ENCODE measurements around the gene CCNL1.

Gene CCNL1

GRCh38 chr3:157151627-157152026 lies 8.3 kb downstream of the CCNL1 start:
- TF ChIP-seq CTCF (conservative IDR thresholded peaks at IDR 0.05; ENCODE audit: low read depth, low read length), result no peak
- no peak for DNase-seq (ENCODE audit: low read depth)
- H3K4me3 ChIP-seq (ENCODE audit: low read length), result no peak overlapping the region

- no peak for DNase-seq (ENCODE audit: low read depth)
- H3K4me3 ChIP-seq (ENCODE audit: low read length), result no peak overlapping the region
- TF ChIP-seq CTCF (conservative IDR thresholded peaks at IDR 0.05; ENCODE audit: low read depth, low read length), result no peak
These were observed 8.8 kb downstream of the CCNL1 start for GRCh38 chr3:157151151-157151550.

- TF ChIP-seq CTCF (conservative IDR thresholded peaks at IDR 0.05; ENCODE audit: low read depth, low read length), result no peak
- no peak for DNase-seq (ENCODE audit: low read depth)
- H3K4me3 ChIP-seq (ENCODE audit: low read length), result no peak overlapping the region
These were observed 10.7 kb downstream of the CCNL1 start for GRCh38 chr3:157149136-157149696.

- no peak for DNase-seq (ENCODE audit: low read depth)
- no peak overlapping the region for H3K4me3 ChIP-seq (ENCODE audit: low read length)
- no peak for TF ChIP-seq CTCF (conservative IDR thresholded peaks at IDR 0.05; ENCODE audit: low read depth, low read length)
These were observed 11.6 kb downstream of the CCNL1 start for GRCh38 chr3:157148196-157148889.

- no peak for TF ChIP-seq CTCF (conservative IDR thresholded peaks at IDR 0.05; ENCODE audit: low read depth, low read length)
- no peak overlapping the region for H3K4me3 ChIP-seq (ENCODE audit: low read length)
- DNase-seq (ENCODE audit: low read depth), result no peak
These were observed 12.7 kb downstream of the CCNL1 start for GRCh38 chr3:157147099-157147803.

- DNase-seq (ENCODE audit: low read depth), result no peak
- no peak overlapping the region for H3K4me3 ChIP-seq (ENCODE audit: low read length)
- TF ChIP-seq CTCF (conservative IDR thresholded peaks at IDR 0.05; ENCODE audit: low read depth, low read length), result no peak
These were observed 14.2 kb downstream of the CCNL1 start for GRCh38 chr3:157145606-157146322.

Measured in retinal pigment epithelial cell (primary cell).